ENCODE measurements around the gene CNOT8. TPM values are rescaled to one million over a fixed set of nuclear protein-coding genes. Genes with fewer than 3 reads are reported as not detected.

CNOT8 gene
- total and polyA plus RNA-seq, 2 donors (not counting 3 experiments of a cell fraction or from before 2014, with no cell fraction given): 42.6 to 53.7 TPM

GRCh38 chr5:154815025-154815424 lies 43.4 kb upstream of the CNOT8 start:
- Histone ChIP-seq H4K20me1 (replicated peaks; ENCODE audit: control insufficient read depth, extremely low read depth, insufficient read depth, low read length) (no peaks in the 10 kb centered on the region), H3K9me3 (replicated peaks; ENCODE audit: control insufficient read depth, insufficient read depth, low read length) (no peaks in the 10 kb centered on the region), H3K4me1 (ENCODE audit: control insufficient read depth, extremely low read depth, insufficient read depth, low read length) (peaks cover 3% of the 10 kb centered on the region), H2AFZ (ENCODE audit: low read depth, low read length) (no peak overlapping the region), H3K36me3 (ENCODE audit: control insufficient read depth in 2 of 2, extremely low read depth in 1 of 2, insufficient read depth in 2 of 2, low read length in 2 of 2) (peaks cover 18 to 39% of the 10 kb centered on the region in 2 experiments), H3K9ac (replicated peaks; ENCODE audit: extremely low read depth, insufficient read depth, low read length) (no peak overlapping the region), H3K9me1 (replicated peaks; ENCODE audit: control insufficient read depth, extremely low read depth, insufficient read depth, low read length) (no peaks in the 10 kb centered on the region), H3K4me2 (ENCODE audit: insufficient read depth, low read length) (no peak overlapping the region), H3K27ac (ENCODE audit: insufficient read depth, low read depth, low read length) (no peak overlapping the region), H3K79me2 (ENCODE audit: control insufficient read depth, insufficient read depth, low read length) (no peaks in the 10 kb centered on the region), H3K27me3 (ENCODE audit: control insufficient read depth in 2 of 2, insufficient read depth in 2 of 2, low read length in 2 of 2) (no peaks in the 10 kb centered on the region), H3K4me3 (replicated peaks in 1 of 3; ENCODE audit: insufficient read depth in 1 of 3, low read depth in 1 of 3, low read length in 3 of 3) (no peak overlapping the region)
- dilution Hi-C loops (cut with MboI; ENCODE audit: extremely low pct_ligation_motif_present, low sequenced_read_pairs) (no loop called here), intact Hi-C loops (cut with micrococcal nuclease) (no loop called here)
- no TSS peak for BruUV-seq (replicated peaks)
- no peak for TF ChIP-seq EZH2 (IDR thresholded peaks at IDR 0.05; ENCODE audit: borderline replicate concordance, low read depth, low read length, severe bottlenecking)
- no peak for TF ChIP-seq JUN (IDR thresholded peaks at IDR 0.05; ENCODE audit: borderline replicate concordance, insufficient read depth, insufficient read length, low read depth)
- TF ChIP-seq POLR2AphosphoS5 (IDR thresholded peaks at IDR 0.05; ENCODE audit: insufficient read depth, low read depth, low read length): no peak
- TF ChIP-seq, protein P1, sequence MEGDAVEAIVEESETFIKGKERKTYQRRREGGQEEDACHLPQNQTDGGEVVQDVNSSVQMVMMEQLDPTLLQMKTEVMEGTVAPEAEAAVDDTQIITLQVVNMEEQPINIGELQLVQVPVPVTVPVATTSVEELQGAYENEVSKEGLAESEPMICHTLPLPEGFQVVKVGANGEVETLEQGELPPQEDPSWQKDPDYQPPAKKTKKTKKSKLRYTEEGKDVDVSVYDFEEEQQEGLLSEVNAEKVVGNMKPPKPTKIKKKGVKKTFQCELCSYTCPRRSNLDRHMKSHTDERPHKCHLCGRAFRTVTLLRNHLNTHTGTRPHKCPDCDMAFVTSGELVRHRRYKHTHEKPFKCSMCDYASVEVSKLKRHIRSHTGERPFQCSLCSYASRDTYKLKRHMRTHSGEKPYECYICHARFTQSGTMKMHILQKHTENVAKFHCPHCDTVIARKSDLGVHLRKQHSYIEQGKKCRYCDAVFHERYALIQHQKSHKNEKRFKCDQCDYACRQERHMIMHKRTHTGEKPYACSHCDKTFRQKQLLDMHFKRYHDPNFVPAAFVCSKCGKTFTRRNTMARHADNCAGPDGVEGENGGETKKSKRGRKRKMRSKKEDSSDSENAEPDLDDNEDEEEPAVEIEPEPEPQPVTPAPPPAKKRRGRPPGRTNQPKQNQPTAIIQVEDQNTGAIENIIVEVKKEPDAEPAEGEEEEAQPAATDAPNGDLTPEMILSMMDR (IDR thresholded peaks at IDR 0.05; ENCODE audit: extremely low read depth in 1 of 2, insufficient read depth in 1 of 2, low read depth in 1 of 2, low read length in 2 of 2): no peak
- TF ChIP-seq FOS (IDR thresholded peaks at IDR 0.05; ENCODE audit: borderline replicate concordance, insufficient read depth, low read length): no peak
- no peak for TF ChIP-seq POLR2A (IDR thresholded peaks at IDR 0.05; ENCODE audit: low read depth, low read length)
- TF ChIP-seq MYC (IDR thresholded peaks at IDR 0.05; ENCODE audit: low read depth, low read length): no peak
- no peak for TF ChIP-seq MAX (IDR thresholded peaks at IDR 0.05; ENCODE audit: insufficient read depth, insufficient read length)
- TF ChIP-seq GATA2 (IDR thresholded peaks at IDR 0.05; ENCODE audit: insufficient read depth, insufficient read length, low read depth, low read length): no peak
- POLR2A ChIA-PET: no interaction called here
- CTCF ChIA-PET: no interaction called here
- FAIRE-seq (no peak), DNase-seq (ENCODE audit: low read depth, low spot score) (no peak)

Data from endothelial cell of umbilical vein (primary cell).